PC-9 (cell line): ENCODE results near the gene B9D1.

ENCODE experiments used
- CTCF ChIP-seq: fragments of 200-600 bp; sonication (generic); conservative IDR thresholded peaks from 2 replicates; pipeline ENCODE4 v1.6.1; 2017; ENCODE audit warnings: mixed run types, antibody characterized with exemption, mild to moderate bottlenecking, moderate library complexity
- EZH2 ChIP-seq: fragments of 200-600 bp; sonication (generic); IDR thresholded peaks from 2 replicates; pipeline ENCODE4 v1.8.0; 2017; ENCODE audit warnings: antibody characterized with exemption, low read depth

DNA sequence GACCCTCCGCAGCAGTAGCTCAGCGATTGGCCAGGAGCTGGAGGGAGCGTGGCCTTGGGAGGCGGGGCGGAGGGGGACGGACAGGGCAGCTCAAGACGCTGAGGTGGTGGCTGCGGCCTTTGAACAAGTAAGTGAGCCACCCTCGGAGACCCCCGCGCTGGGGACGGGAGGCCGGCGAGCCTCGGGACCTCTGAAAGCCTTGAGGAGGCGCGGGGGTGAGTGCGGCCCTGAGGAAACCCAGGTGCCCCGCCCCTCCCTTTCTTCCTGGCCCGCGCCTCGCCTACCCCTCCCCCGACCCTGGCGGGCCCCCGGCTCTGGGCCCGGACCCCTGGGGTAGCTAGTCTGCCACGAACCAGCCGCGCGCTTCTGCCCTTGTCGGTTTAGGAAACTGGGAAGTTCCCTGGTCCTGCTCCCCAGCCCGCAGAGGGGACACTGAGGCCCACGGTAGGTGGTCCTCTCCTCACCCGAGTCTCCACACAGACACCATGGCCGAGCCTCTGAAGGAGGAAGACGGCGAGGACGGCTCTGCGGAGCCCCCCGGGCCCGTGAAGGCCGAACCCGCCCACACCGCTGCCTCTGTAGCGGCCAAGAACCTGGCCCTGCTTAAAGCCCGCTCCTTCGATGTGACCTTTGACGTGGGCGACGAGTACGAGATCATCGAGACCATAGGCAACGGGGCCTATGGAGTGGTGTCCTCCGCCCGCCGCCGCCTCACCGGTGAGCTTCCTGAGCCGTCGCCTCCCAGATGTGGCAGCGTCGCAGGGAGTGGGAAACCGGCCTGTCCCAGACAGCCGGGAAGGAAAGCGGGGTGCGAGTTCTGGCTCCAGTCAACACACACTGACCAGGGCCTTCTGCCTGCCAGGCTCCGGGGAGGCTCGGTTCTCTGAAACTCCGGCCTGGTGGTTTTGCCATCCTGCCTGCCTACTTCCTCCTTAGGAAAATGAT is 16.2 kb upstream of the B9D1 start, which contains the start of gene MAPK7:
- no peak for TF ChIP-seq CTCF
- no peak for TF ChIP-seq EZH2
